Activated T-helper 17 cell treated with anti-CD3 and anti-CD28 coated beads, Interleukin-2, amount 50 U/mL, for 72 hours (primary cell): ENCODE data around the gene AFG1L. TPM values are rescaled to one million over a fixed set of nuclear protein-coding genes. Genes with fewer than 3 reads are reported as not detected.
"Not testable (repeated sequence)": the region's sequence is repeated elsewhere in the genome, so short reads cannot be mapped to it uniquely, and the experiment has no call there.

Experiments
- ATAC-seq: fragments of 150-1000 bp; cut with Tn5 transposase; replicated peaks from 2 replicates; pipeline ENCODE4 v1.10.0; 2021; ENCODE audit warnings: mild to moderate bottlenecking, moderate library complexity
- H3K27ac Mint-ChIP-seq: one replicate; pipeline ENCODE4 v1.8.0; 2022; ENCODE audit warnings: mixed read lengths
- H3K27me3 Mint-ChIP-seq: one replicate; pipeline ENCODE4 v1.8.0; 2022; ENCODE audit warnings: mixed read lengths
- H3K36me3 Mint-ChIP-seq: one replicate; pipeline ENCODE4 v1.8.0; 2022; ENCODE audit warnings: low read depth, mild to moderate bottlenecking, mixed read lengths
- H3K4me1 Mint-ChIP-seq: one replicate; pipeline ENCODE4 v1.8.0; 2022; ENCODE audit warnings: mixed read lengths
- H3K4me3 Mint-ChIP-seq: one replicate; pipeline ENCODE4 v1.8.0; 2022; ENCODE audit warnings: mild to moderate bottlenecking, mixed read lengths
- H3K9me3 Mint-ChIP-seq: one replicate; pipeline ENCODE4 v1.8.0; 2022; ENCODE audit warnings: mixed read lengths
- total RNA-seq, 2 donors: library from RNA; stranded (reverse); gene quantifications; one replicate each; pipeline ENCODE4 v1.2.3, GENCODE V29; 2022

Gene AFG1L
- total RNA-seq, 2 donors from 2014 or later, result 5.9 to 6.1 TPM

DNA sequence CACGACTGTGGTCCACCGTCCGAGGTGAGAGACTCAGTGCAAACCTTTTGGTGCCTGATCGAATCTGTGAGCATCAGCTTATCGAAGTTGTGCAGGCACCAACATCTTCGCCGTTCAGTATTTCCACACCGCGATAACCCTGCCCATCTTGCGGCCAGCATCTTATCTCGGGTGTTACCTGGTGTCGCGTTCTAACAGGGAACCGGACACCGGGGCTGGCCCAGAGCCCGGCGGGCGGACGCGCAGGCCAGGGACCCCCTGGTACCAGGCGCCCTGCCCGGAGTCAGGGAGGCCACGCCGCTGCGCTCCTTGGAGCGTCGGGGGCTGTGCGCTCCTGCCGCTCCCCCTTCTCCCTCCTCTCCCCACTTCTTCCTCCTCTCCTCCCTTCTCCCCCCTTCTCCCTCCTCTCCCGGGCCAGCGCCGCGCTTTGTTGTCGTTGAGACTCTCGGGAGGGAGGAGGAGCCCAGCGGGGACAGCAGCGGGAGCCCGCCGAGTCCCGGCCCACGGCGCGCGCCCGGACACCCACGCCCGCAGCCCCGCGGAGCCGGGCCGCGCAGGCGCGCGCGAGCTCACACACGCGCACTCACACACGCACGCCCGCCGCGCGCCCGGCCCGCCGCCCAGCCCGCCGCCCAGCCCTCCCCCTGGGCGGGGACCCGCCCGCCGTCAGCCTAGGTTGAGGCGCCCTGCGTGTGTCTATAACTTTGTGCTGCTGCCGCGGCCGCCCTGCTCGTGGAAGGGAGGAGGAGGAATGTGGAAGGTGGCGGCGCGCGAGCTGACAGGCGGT, 264.4 kb downstream of the AFG1L start:
- H3K27me3 Mint-ChIP-seq, result no peaks in the 10 kb centered on the region
- no peaks in the 10 kb centered on the region for H3K9me3 Mint-ChIP-seq
- H3K36me3 Mint-ChIP-seq, result peaks cover 33% of the 10 kb centered on the region
- ATAC-seq, result peak; percentile 55
- peak overlapping the region; percentile 96 for H3K27ac Mint-ChIP-seq
- H3K4me1 Mint-ChIP-seq, result peaks cover 19% of the 10 kb centered on the region
- H3K4me3 Mint-ChIP-seq, result peak overlapping the region; percentile 86

DNA sequence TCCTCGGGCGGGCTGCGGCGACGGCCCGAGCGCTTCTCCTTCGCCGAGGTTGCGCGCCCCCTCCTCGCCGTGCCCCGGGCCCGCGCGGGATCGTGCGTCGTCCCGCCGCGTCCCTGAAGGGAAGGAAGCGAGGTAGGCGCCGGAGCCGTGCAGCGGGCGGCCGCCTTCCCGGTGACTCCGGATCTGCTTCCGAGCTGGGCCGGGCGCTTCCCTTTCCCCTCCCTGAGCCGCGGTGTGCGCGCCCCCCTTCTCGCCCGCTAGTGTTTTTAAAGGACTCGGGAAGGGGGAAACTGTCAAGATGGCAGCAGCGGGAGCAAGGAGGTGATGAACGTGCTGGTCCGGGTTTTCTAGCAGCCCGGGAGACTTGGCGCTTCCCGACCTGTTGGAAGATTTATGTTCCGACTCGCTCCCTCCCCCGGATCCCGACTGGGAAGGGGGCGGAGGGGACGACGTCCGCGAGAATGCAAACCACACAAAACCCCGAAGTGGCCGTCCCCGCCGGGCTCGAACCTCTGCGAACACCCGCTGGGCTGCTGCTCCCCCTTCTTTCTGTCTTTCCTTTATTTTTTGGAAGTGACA, 265.1 kb downstream of the AFG1L start:
- H3K36me3 Mint-ChIP-seq, result peaks cover 36% of the 10 kb centered on the region
- no peaks in the 10 kb centered on the region for H3K27me3 Mint-ChIP-seq
- peak overlapping the region; percentile 65 for H3K27ac Mint-ChIP-seq
- peak; percentile 1 for ATAC-seq
- H3K4me3 Mint-ChIP-seq, result peak overlapping the region; percentile 86
- H3K4me1 Mint-ChIP-seq, result peaks cover 25% of the 10 kb centered on the region
- H3K9me3 Mint-ChIP-seq, result no peaks in the 10 kb centered on the region

DNA sequence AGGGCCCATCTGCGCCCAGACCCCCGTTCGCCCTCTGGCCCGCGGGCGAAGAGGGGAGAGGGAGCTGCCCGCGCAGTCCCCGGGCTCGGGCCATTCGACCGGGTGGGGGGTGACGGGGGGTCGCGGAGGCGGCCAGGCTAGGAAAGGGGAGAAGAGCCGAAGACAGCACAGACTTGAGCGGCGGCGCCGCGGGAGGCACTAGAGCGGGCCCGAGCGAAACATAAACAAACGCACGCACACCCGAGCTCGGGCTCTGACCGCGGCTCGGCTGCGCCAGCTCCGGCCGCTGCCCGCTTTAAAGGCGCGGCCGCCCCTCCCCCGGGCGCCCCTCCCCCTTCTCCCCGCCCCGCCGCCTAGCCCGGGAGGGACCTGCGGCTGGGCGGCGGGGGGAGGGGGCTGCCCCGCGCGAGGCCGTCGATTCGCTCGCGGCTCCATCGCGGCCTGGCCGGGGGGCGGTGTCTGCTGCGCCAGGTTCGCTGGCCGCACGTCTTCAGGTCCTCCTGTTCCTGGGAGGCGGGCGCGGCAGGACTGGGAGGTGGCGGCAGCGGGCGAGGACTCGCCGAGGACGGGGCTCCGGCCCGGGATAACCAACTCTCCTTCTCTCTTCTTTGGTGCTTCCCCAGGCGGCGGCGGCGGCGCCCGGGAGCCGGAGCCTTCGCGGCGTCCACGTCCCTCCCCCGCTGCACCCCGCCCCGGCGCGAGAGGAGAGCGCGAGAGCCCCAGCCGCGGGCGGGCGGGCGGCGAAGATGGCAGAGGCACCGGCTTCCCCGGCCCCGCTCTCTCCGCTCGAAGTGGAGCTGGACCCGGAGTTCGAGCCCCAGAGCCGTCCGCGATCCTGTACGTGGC, 265.8 kb downstream of the AFG1L start, which contains the start of gene FOXO3:
Gene FOXO3 (plus strand): TSS at position 455 of the 846 bp plus-strand sequence. CDS start 292 bp downstream, at position 747.
- Mint-ChIP-seq H3K4me3 (peak within 1 kb of the TSS; percentile 86), H3K9me3 (no peaks in the 10 kb centered on the region), H3K36me3 (peaks cover 42% of the 10 kb centered on the region), H3K27me3 (no peaks in the 10 kb centered on the region), H3K27ac (peak within 1 kb of the TSS; percentile 65), H3K4me1 (peaks cover 32% of the 10 kb centered on the region)
- ATAC-seq, result peak; percentile 20

DNA sequence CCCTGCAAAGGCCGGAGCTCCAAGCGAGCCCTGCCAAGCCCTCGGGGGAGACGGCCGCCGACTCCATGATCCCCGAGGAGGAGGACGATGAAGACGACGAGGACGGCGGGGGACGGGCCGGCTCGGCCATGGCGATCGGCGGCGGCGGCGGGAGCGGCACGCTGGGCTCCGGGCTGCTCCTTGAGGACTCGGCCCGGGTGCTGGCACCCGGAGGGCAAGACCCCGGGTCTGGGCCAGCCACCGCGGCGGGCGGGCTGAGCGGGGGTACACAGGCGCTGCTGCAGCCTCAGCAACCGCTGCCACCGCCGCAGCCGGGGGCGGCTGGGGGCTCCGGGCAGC, 266.4 kb downstream of the AFG1L start:
- H3K27ac Mint-ChIP-seq, H3K27me3 Mint-ChIP-seq, H3K9me3 Mint-ChIP-seq, ATAC-seq: not testable (repeated sequence)
- peaks cover 47% of the 10 kb centered on the region for H3K36me3 Mint-ChIP-seq
- peak overlapping the region; percentile 86 for H3K4me3 Mint-ChIP-seq
- peaks cover 38% of the 10 kb centered on the region for H3K4me1 Mint-ChIP-seq

DNA sequence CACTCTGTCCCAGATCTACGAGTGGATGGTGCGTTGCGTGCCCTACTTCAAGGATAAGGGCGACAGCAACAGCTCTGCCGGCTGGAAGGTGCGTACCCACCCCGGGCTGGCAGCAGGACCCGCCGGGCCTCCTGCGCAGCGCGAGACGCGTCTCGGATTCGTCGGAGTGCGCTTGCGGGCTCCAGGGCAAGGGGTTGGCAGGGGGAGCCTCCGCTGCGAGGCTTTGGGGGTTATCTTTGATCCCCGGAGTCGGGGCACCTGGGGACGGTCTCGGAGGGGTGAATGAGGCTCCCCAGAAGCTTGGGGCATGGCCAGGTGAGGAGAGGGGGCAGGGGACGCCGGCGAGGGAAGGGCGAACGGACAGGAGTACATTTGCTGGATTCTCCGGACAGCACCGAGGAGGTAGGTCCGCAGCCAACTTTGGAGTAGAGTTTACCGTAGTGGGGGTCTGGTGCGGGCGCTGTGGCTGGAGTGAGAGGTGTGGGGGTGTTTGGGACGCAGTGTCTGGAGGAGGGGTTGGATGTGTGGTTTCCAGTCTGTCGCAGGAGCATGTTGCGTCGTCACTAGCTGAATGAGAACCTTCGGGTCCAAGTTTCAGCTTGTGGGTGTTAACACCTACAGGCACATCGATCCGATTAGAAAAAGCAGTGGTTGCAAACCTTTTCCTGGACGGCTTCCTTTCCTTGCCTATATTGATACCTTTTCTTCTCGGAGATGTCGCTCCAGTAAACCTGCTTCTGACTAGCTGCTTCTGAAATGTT, 267.1 kb downstream of the AFG1L start:
- no peak for ATAC-seq
- peak overlapping the region; percentile 76 for H3K4me3 Mint-ChIP-seq
- H3K4me1 Mint-ChIP-seq, result peaks cover 38% of the 10 kb centered on the region
- no peaks in the 10 kb centered on the region for H3K27me3 Mint-ChIP-seq
- H3K36me3 Mint-ChIP-seq, result peaks cover 54% of the 10 kb centered on the region
- peak overlapping the region; percentile 31 for H3K27ac Mint-ChIP-seq
- no peaks in the 10 kb centered on the region for H3K9me3 Mint-ChIP-seq

DNA sequence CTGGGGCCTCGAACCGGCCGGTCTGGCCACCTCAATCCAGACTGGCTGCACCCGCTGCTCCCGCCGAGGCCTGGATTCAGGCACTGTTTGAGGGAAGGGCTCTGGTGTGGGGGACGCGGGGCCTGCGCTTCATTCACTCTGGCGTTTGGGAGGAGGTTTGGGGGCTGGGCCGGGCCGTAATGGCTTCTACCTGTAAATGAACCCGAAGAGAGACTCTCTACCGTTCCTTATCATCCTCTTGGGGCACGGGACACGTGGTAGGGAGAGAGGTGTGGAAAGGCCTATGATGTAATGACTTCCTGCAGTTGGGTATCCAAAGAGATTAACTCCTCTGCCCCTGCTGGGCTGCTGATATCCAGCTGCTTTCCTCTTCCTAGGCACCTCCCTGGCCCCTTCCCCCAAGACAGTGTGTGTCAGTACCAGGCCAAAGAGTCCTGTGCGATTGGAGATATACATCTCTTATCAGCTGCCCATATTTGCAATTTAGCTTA, 267.7 kb downstream of the AFG1L start:
- H3K36me3 Mint-ChIP-seq, result peaks cover 60% of the 10 kb centered on the region
- H3K4me3 Mint-ChIP-seq, result peak overlapping the region; percentile 76
- no peak for ATAC-seq
- H3K4me1 Mint-ChIP-seq, result peaks cover 43% of the 10 kb centered on the region
- no peaks in the 10 kb centered on the region for H3K9me3 Mint-ChIP-seq
- H3K27me3 Mint-ChIP-seq, result no peaks in the 10 kb centered on the region
- H3K27ac Mint-ChIP-seq, result peak overlapping the region; percentile 31

DNA sequence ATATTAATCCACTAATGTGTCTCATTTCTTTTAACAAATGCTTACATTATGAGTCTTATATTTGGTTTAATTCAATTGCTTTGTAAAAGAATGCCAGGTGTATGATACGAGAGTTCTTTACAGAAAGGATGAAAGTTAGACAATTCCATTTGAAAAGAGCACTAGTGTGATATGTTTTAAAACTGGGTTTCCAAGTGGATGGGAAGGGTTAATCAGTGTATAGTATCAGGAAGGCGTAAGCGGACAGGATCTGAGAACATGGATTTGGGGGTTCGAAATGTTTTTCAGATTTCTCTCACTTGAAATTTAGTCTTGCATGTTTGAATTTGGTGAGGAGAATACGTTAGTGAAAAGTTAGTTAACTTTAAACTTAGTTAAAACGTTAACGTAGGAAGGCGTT, 268.4 kb downstream of the AFG1L start:
- H3K27ac Mint-ChIP-seq, result no peak overlapping the region
- H3K36me3 Mint-ChIP-seq, result peaks cover 66% of the 10 kb centered on the region
- no peak for ATAC-seq
- H3K4me1 Mint-ChIP-seq, result peaks cover 46% of the 10 kb centered on the region
- no peaks in the 10 kb centered on the region for H3K27me3 Mint-ChIP-seq
- H3K9me3 Mint-ChIP-seq, result no peaks in the 10 kb centered on the region
- H3K4me3 Mint-ChIP-seq, result peak overlapping the region; percentile 76

DNA sequence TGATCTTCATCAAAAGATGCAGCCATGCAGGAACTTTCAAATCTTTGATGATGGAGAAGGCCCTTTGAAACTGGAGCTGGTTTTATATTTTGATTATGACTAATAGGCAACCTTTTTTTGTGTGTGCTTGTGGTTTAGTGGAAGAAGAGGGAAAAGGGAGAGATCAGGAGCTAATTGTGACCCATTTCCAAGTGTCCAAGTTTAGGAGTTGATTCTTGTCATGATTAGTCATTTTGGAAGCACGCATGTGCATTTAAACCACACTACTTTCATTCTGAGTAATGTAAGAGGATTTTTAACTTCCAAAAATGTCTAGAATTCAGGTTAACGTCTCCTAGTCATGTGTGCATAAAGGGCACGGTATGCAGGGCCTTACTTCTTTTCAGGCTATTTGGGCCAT, 269.3 kb downstream of the AFG1L start:
- ATAC-seq, result peak; percentile 16
- H3K36me3 Mint-ChIP-seq, result peaks cover 69% of the 10 kb centered on the region
- peak overlapping the region; percentile 67 for H3K4me3 Mint-ChIP-seq
- peak overlapping the region; percentile 79 for H3K27ac Mint-ChIP-seq
- peaks cover 54% of the 10 kb centered on the region for H3K4me1 Mint-ChIP-seq
- no peaks in the 10 kb centered on the region for H3K9me3 Mint-ChIP-seq
- H3K27me3 Mint-ChIP-seq, result no peaks in the 10 kb centered on the region

DNA sequence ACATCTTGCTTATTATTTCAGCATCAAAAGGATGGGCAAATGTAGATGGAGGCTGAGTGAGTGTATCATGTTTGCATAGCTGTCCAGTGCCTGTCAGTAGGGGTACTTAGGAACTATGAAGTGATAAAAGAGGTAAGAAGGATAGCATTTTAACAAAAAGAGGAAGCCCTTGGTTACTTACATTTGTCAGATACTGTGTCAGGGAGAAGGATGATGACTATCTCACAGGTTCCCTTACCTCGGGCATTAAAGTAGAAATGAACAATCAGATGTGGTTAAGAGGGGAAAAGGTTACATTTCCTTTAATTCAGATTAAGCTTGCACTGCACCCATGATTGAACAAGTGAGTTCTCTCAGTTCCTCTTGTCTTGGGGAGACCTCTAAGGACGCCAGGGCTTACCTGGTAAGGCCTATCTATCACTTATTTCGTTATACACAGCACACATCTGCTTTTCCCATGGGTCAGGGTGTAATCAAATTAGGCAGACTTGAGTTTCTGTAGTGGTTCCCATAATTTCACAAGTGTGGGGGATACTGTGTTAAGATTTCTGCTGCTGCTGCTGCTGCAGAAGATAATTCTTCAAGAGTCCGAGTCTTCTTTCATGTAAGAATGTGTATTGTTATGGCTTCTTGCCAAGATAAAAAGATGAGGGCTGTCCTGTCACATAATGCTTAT, 270.4 kb downstream of the AFG1L start:
- H3K27ac Mint-ChIP-seq, result peak overlapping the region; percentile 79
- peaks cover 54% of the 10 kb centered on the region for H3K4me1 Mint-ChIP-seq
- H3K27me3 Mint-ChIP-seq, result no peaks in the 10 kb centered on the region
- peak overlapping the region; percentile 67 for H3K4me3 Mint-ChIP-seq
- peaks cover 77% of the 10 kb centered on the region for H3K36me3 Mint-ChIP-seq
- ATAC-seq, result peak; percentile 72
- no peaks in the 10 kb centered on the region for H3K9me3 Mint-ChIP-seq

DNA sequence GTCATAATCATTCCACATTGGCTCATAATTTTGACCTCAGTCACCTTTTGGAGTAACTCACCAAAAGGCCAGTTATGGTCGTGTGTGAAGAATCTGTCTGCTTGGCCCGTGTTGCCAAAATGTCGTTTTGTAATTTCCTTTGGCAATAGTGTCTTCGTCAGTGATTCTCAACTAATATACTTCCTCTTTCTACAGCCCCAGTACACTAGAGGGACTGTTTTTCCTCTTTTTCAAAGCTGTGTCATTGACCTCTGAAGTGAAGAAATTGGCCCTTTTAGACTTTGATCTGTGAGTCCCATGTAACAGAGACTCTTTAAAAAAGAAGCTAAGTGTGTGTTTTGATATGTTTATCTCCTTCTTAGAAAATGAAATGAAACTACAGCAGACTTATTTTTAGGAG, 271.0 kb downstream of the AFG1L start:
- no peak for ATAC-seq
- Mint-ChIP-seq H3K27me3 (no peaks in the 10 kb centered on the region), H3K27ac (peak overlapping the region; percentile 79), H3K4me3 (peak overlapping the region; percentile 67), H3K36me3 (peaks cover 84% of the 10 kb centered on the region), H3K9me3 (no peaks in the 10 kb centered on the region), H3K4me1 (peaks cover 55% of the 10 kb centered on the region)

DNA sequence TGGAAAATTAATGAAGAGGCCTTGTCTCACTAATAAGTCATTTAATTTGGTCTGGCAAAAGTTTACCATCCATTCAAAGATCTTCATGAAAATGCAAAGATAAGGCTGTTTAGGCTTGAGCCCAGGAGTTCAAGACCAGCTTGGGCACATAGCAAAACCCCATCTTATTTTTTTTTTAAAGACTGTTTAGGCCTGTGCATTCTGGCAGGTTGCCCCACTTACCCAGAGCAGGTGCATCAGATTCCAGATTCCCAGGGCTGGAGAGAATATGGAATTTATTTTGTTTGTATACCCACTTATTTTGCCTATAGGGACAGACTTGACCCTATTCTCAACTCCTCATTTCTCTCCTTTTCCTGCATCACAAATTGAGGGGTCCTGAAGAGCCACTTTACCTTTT, 271.6 kb downstream of the AFG1L start:
- ATAC-seq, result no peak
- Mint-ChIP-seq H3K9me3 (no peaks in the 10 kb centered on the region), H3K27ac (peak overlapping the region; percentile 79), H3K27me3 (no peaks in the 10 kb centered on the region), H3K4me3 (peak overlapping the region; percentile 67), H3K36me3 (peaks cover 89% of the 10 kb centered on the region), H3K4me1 (peaks cover 60% of the 10 kb centered on the region)

DNA sequence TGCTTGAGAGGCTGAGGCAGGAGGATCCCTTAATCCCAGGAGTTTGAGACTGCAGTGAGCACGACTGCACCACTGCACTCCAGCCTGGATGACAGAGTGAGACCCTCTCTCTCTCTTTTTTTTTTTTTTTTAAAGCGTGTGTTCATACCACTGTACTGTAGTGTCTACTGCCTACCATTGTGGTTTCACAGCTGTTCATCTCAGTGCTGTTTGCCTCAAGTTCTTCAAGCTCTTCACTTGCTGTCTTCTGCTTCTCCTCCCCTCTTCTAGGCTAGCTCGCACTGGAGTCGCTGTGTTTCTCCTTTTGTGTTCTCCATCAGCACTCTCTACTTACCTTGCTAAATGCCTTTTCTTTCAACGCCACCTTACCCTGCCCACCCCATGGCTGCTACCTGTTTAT, 273.2 kb downstream of the AFG1L start:
- no peak for ATAC-seq
- no peaks in the 10 kb centered on the region for H3K9me3 Mint-ChIP-seq
- no peak overlapping the region for H3K27ac Mint-ChIP-seq
- peaks cover 78% of the 10 kb centered on the region for H3K36me3 Mint-ChIP-seq
- no peaks in the 10 kb centered on the region for H3K27me3 Mint-ChIP-seq
- peaks cover 51% of the 10 kb centered on the region for H3K4me1 Mint-ChIP-seq
- H3K4me3 Mint-ChIP-seq, result no peak overlapping the region

DNA sequence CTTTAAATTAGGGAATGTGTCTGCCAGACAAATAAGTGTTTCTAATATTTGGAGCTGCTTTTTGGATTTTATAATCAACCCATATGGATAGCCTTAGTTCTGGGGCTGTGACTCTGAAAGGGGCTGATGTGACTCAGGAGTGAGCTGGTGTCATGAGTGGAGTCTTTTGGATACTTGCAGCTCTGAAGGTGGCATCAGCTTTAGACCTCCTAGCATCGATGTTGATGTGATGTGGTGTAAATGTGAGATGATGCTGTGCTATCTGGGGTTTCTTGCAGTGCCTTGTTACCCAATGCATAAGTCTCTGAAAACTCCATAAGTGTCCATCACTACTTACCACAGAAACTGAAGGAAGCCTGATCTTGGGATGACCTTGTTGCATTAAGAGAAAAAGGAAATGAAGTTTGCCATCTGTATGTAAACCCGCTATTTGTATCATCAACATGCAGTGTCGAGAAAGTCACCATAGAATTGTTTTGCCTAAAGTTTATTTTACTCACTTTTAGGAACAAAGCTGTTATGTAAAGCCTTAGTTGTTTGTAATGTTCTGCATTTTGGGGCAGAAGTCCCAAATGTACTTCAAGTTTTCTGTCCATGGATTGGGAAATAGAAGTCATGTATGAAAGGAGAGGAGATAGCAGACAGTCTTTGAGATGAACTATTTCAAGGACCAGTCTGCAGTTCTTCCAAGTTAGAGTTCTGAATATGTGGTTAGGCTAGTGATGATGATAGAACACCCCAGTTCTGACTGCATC, 273.9 kb downstream of the AFG1L start:
- Mint-ChIP-seq H3K4me1 (peaks cover 47% of the 10 kb centered on the region), H3K4me3 (no peak overlapping the region), H3K9me3 (no peaks in the 10 kb centered on the region), H3K36me3 (peaks cover 74% of the 10 kb centered on the region), H3K27ac (no peak overlapping the region), H3K27me3 (no peaks in the 10 kb centered on the region)
- ATAC-seq, result no peak
